ENCODE measurements around the gene DPP7.

DPP7 gene

GRCh38 chr9:137114613-137115393, at the start of gene DPP7:
Gene DPP7, minus strand, starts transcription at chr9:137114733. Its CDS starts 20 bp downstream, at chr9:137114713.
- H3K4me3 ChIP-seq (ENCODE audit: low read depth, low read length) = peak within 1 kb of the TSS; percentile 39
- H3K9me3 ChIP-seq (ENCODE audit: severe bottlenecking) = no peaks in the 10 kb centered on the region
- H3K27ac ChIP-seq = peak within 1 kb of the TSS; percentile 53; the same call in 1 of the 2 replicates
- no peak for DNase-seq
- H3K27me3 ChIP-seq (ENCODE audit: insufficient read depth, low read depth, severe bottlenecking) = no peaks in the 10 kb centered on the region
- TF ChIP-seq CTCF (IDR thresholded peaks at IDR 0.05; ENCODE audit: low read depth, low read length) = no peak
- peaks cover 3% of the 10 kb centered on the region; the same call in 1 of the 2 replicates for H3K36me3 ChIP-seq

GRCh38 chr9:137163805-137164204, 49.3 kb upstream of the DPP7 start:
- no peaks in the 10 kb centered on the region for H3K36me3 ChIP-seq
- DNase-seq = no peak
- no peaks in the 10 kb centered on the region for H3K27me3 ChIP-seq (ENCODE audit: insufficient read depth, low read depth, severe bottlenecking)

GRCh38 chr9:137163365-137163715, 48.8 kb upstream of the DPP7 start:
- H3K27me3 ChIP-seq (ENCODE audit: insufficient read depth, low read depth, severe bottlenecking) = no peaks in the 10 kb centered on the region
- H3K27ac ChIP-seq = no peak overlapping the region
- DNase-seq = no peak
- no peaks in the 10 kb centered on the region for H3K36me3 ChIP-seq
- no peak overlapping the region for H3K4me3 ChIP-seq (ENCODE audit: low read depth, low read length)
- H3K9me3 ChIP-seq (ENCODE audit: severe bottlenecking) = no peaks in the 10 kb centered on the region
- no peak for TF ChIP-seq CTCF (IDR thresholded peaks at IDR 0.05; ENCODE audit: low read depth, low read length)

More at GRCh38 chr9:137163805-137164204, 49.3 kb upstream of the DPP7 start:
- Histone ChIP-seq H3K27ac (no peak overlapping the region), H3K9me3 (ENCODE audit: severe bottlenecking) (no peaks in the 10 kb centered on the region), H3K4me3 (ENCODE audit: low read depth, low read length) (no peak overlapping the region)
- TF ChIP-seq CTCF (IDR thresholded peaks at IDR 0.05; ENCODE audit: low read depth, low read length) = no peak

GRCh38 chr9:137162505-137163364, 48.2 kb upstream of the DPP7 start:
- Histone ChIP-seq H3K36me3 (no peaks in the 10 kb centered on the region), H3K27me3 (ENCODE audit: insufficient read depth, low read depth, severe bottlenecking) (no peaks in the 10 kb centered on the region), H3K4me3 (ENCODE audit: low read depth, low read length) (no peak overlapping the region), H3K27ac (no peak overlapping the region), H3K9me3 (ENCODE audit: severe bottlenecking) (no peaks in the 10 kb centered on the region)
- DNase-seq = no peak
- TF ChIP-seq CTCF (IDR thresholded peaks at IDR 0.05; ENCODE audit: low read depth, low read length) = no peak

- no peak for DNase-seq
- Histone ChIP-seq H3K9me3 (ENCODE audit: severe bottlenecking) (no peaks in the 10 kb centered on the region), H3K27ac (no peak overlapping the region), H3K27me3 (ENCODE audit: insufficient read depth, low read depth, severe bottlenecking) (no peaks in the 10 kb centered on the region), H3K36me3 (no peaks in the 10 kb centered on the region), H3K4me3 (ENCODE audit: low read depth, low read length) (no peak overlapping the region)
- TF ChIP-seq CTCF (IDR thresholded peaks at IDR 0.05; ENCODE audit: low read depth, low read length) = no peak
Measured at GRCh38 chr9:137161558-137162486, 47.3 kb upstream of the DPP7 start.
